GM19238 (cell line): ENCODE measurements around the gene SLIRP.
"Not testable (repeated sequence)": the region's sequence is repeated elsewhere in the genome, so short reads cannot be mapped to it uniquely, and the experiment has no call there.

Experiments used
- DNase-seq: peaks from one replicate; pipeline ENCODE4 v3.0.0; 2011; ENCODE audit warnings: low spot score; ENCODE audit not compliant: insufficient read length

The SLIRP gene

GRCh38 chr14:77707724-77708408 lies at the start of gene SLIRP, which contains the start of gene ALKBH1:
Gene SLIRP, plus strand, starts transcription at chr14:77708103. Its CDS starts 9 bp downstream, at chr14:77708112.
Gene ALKBH1, minus strand, starts transcription at chr14:77708023. Its CDS starts 19 bp downstream, at chr14:77708004.
- DNase-seq, result peak; percentile 88

GRCh38 chr14:77659831-77660230 lies 48.1 kb upstream of the SLIRP start:
- no peak for DNase-seq

GRCh38 chr14:77660754-77661153 lies 47.1 kb upstream of the SLIRP start:
- DNase-seq, result no peak

- DNase-seq, result not testable (repeated sequence)
Observed at GRCh38 chr14:77661562-77661961, 46.3 kb upstream of the SLIRP start.

GRCh38 chr14:77663293-77663692 lies 44.6 kb upstream of the SLIRP start:
- DNase-seq, result no peak

- no peak for DNase-seq
Observed at GRCh38 chr14:77667331-77667730, 40.6 kb upstream of the SLIRP start.

- DNase-seq, result no peak
Observed at GRCh38 chr14:77673193-77673592, 34.7 kb upstream of the SLIRP start.

- no peak for DNase-seq
Observed at GRCh38 chr14:77674931-77675330, 33.0 kb upstream of the SLIRP start.

GRCh38 chr14:77681196-77682157 lies 26.4 kb upstream of the SLIRP start:
- no peak for DNase-seq

- no peak for DNase-seq
Observed at GRCh38 chr14:77682158-77682553, 25.7 kb upstream of the SLIRP start.

GRCh38 chr14:77691259-77691658 lies 16.6 kb upstream of the SLIRP start:
- no peak for DNase-seq

GRCh38 chr14:77707355-77707723 lies 564 bp upstream of the SLIRP start:
- DNase-seq, result peak; percentile 7

- no peak for DNase-seq
Observed at GRCh38 chr14:77708749-77709148, 846 bp downstream of the SLIRP start.

- no peak for DNase-seq
Observed at GRCh38 chr14:77709412-77709811, 1.5 kb downstream of the SLIRP start.

GRCh38 chr14:77710364-77710763 lies 2.5 kb downstream of the SLIRP start:
- no peak for DNase-seq

GRCh38 chr14:77714926-77715325 lies 7.0 kb downstream of the SLIRP start:
- no peak for DNase-seq

GRCh38 chr14:77717608-77718305 lies 9.9 kb downstream of the SLIRP start:
- no peak for DNase-seq

- DNase-seq, result no peak
Observed at GRCh38 chr14:77721437-77721836, 13.5 kb downstream of the SLIRP start.

- no peak for DNase-seq
Observed at GRCh38 chr14:77722301-77722700, 14.4 kb downstream of the SLIRP start.

GRCh38 chr14:77730976-77731497 lies 23.1 kb downstream of the SLIRP start:
- no peak for DNase-seq

- no peak for DNase-seq
Observed at GRCh38 chr14:77738559-77739250, 30.8 kb downstream of the SLIRP start.
